OCI-LY1 (cell line): ENCODE results near the gene XPO4.

Experiments
- H2AFZ ChIP-seq: fragments of 200-600 bp; sonication (generic), shearing (Covaris generic); 2 replicates; pipeline ENCODE4 v1.6.0; 2014; ENCODE audit warnings: antibody characterized with exemption, mild to moderate bottlenecking, low read length
- H3F3A ChIP-seq: fragments of 200-600 bp; sonication (generic), shearing (Covaris generic); 2 replicates; pipeline ENCODE4 v1.6.0; 2014; ENCODE audit warnings: mild to moderate bottlenecking, antibody characterized with exemption, low read length, moderate library complexity; ENCODE audit not compliant: insufficient read depth
- H3K27ac ChIP-seq: fragments of 200-600 bp; sonication (generic); 2 replicates; pipeline ENCODE4 v1.5.1; 2014; ENCODE audit warnings: low read length, mixed run types, mild to moderate bottlenecking, low read depth; ENCODE audit not compliant: poor library complexity, severe bottlenecking
- H3K27me3 ChIP-seq: fragments of 200-600 bp; sonication (generic); 2 replicates; pipeline ENCODE4 v1.6.0; 2014; ENCODE audit warnings: antibody characterized with exemption, mild to moderate bottlenecking, low read length, moderate library complexity; ENCODE audit not compliant: insufficient read depth
- H3K36me3 ChIP-seq: fragments of 200-600 bp; sonication (generic); 2 replicates; pipeline ENCODE4 v1.6.1; 2014; ENCODE audit warnings: mild to moderate bottlenecking, antibody characterized with exemption, low read length, moderate library complexity, mixed read lengths; ENCODE audit not compliant: insufficient read depth
- H3K4me1 ChIP-seq: fragments of 200-600 bp; sonication (generic); 2 replicates; pipeline ENCODE4 v1.5.1; 2014; ENCODE audit warnings: mild to moderate bottlenecking, low read length, moderate library complexity; ENCODE audit not compliant: insufficient read depth, severe bottlenecking
- H3K4me2 ChIP-seq: fragments of 200-600 bp; sonication (generic), shearing (Covaris generic); 2 replicates; pipeline ENCODE4 v1.6.1; 2014; ENCODE audit warnings: low read length
- H3K4me3 ChIP-seq: fragments of 200-600 bp; sonication (generic); 2 replicates; pipeline ENCODE4 v1.5.1; 2014; ENCODE audit warnings: low read length, low read depth, mild to moderate bottlenecking, mixed read lengths; ENCODE audit not compliant: poor library complexity, severe bottlenecking
- H3K79me2 ChIP-seq: fragments of 200-600 bp; shearing (Covaris generic); 2 replicates; pipeline ENCODE4 v1.6.1; 2016; ENCODE audit warnings: mixed run types, low read length, mixed read lengths; ENCODE audit not compliant: insufficient read depth
- H3K9ac ChIP-seq: fragments of 200-600 bp; sonication (generic), shearing (Covaris generic); 2 replicates; pipeline ENCODE4 v1.6.1; 2014; ENCODE audit warnings: mild to moderate bottlenecking, low read length, mixed read lengths
- H3K9me2 ChIP-seq: fragments of 200-600 bp; sonication (generic), shearing (Covaris generic); 2 replicates; pipeline ENCODE4 v1.6.1; 2014; ENCODE audit warnings: low read depth, mild to moderate bottlenecking, low read length, mixed read lengths
- H3K9me3 ChIP-seq: fragments of 200-600 bp; shearing (Covaris generic); 2 replicates; pipeline ENCODE4 v1.6.1; 2014; ENCODE audit warnings: low read length, mixed read lengths
- H4K20me1 ChIP-seq: fragments of 200-600 bp; sonication (generic), shearing (Covaris generic); 2 replicates; pipeline ENCODE4 v1.6.0; 2016; ENCODE audit warnings: mild to moderate bottlenecking, low read length; ENCODE audit not compliant: insufficient read depth
- EZH2 ChIP-seq: fragments of 200-600 bp; sonication (generic), shearing (Covaris generic); IDR thresholded peaks from 2 replicates; pipeline ENCODE4 v1.8.0; 2017; ENCODE audit warnings: borderline replicate concordance, mixed run types, mild to moderate bottlenecking, antibody characterized with exemption, low read length, moderate library complexity, mixed read lengths
- TF ChIP-seq, protein P1 (sequence below): fragments of 200-600 bp; sonication (generic), shearing (Covaris generic); IDR thresholded peaks from 2 replicates; pipeline ENCODE4 v1.5.1; 2017; ENCODE audit warnings: mild to moderate bottlenecking, antibody characterized with exemption, low read length, moderate library complexity, mixed read lengths

XPO4 gene

GRCh38 chr13:20815464-20815863 is 87.1 kb downstream of the XPO4 start:
- no peak overlapping the region for H3K9ac ChIP-seq
- H3K36me3 ChIP-seq, result peaks cover 42% of the 10 kb centered on the region
- no peaks in the 10 kb centered on the region for H3K9me3 ChIP-seq
- no peaks in the 10 kb centered on the region for H3K27me3 ChIP-seq
- H3K4me3 ChIP-seq, result no peak overlapping the region
- H4K20me1 ChIP-seq, result no peaks in the 10 kb centered on the region
- H3K4me2 ChIP-seq, result no peak overlapping the region
- no peak overlapping the region for H2AFZ ChIP-seq
- H3K79me2 ChIP-seq, result no peaks in the 10 kb centered on the region; the same call in 1 of the 2 replicates
- H3K27ac ChIP-seq, result no peak overlapping the region
- no peaks in the 10 kb centered on the region for H3F3A ChIP-seq
- H3K4me1 ChIP-seq, result no peaks in the 10 kb centered on the region
- H3K9me2 ChIP-seq, result no peaks in the 10 kb centered on the region
- TF ChIP-seq EZH2, result no peak
- TF ChIP-seq, protein P1, sequence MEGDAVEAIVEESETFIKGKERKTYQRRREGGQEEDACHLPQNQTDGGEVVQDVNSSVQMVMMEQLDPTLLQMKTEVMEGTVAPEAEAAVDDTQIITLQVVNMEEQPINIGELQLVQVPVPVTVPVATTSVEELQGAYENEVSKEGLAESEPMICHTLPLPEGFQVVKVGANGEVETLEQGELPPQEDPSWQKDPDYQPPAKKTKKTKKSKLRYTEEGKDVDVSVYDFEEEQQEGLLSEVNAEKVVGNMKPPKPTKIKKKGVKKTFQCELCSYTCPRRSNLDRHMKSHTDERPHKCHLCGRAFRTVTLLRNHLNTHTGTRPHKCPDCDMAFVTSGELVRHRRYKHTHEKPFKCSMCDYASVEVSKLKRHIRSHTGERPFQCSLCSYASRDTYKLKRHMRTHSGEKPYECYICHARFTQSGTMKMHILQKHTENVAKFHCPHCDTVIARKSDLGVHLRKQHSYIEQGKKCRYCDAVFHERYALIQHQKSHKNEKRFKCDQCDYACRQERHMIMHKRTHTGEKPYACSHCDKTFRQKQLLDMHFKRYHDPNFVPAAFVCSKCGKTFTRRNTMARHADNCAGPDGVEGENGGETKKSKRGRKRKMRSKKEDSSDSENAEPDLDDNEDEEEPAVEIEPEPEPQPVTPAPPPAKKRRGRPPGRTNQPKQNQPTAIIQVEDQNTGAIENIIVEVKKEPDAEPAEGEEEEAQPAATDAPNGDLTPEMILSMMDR, result no peak

DNA sequence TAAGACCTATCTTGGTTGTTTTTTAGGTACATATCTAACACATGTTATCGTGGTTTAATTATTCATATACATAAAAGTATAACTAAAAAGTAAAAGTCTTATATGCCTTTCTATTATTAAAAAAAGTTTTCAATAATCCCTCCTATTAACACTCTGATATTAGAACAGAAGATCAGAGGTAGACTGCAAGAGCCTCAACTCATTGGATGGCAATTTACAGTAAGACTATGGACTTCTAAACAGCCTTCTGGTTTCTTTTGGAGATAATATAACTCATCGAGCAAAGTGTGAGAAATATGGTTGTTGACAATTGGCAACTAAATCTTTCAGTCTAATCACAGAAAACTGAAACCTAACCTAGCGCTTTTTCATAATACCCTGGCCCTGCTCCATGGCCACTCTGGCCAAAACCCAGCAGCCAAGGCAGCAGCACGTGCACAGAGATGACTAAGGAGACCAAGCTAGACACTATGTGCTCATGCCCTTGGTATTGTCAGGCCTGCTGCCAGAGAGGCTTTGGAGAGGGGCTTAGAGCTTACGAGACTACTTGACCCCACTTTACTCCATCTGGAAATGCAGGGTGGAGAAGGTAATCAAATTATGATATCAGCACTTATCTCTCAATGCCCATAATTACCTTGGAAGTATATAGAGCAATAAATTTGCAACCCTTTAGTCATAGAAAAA is 88.2 kb downstream of the XPO4 start:
- Histone ChIP-seq H3K9me3 (no peaks in the 10 kb centered on the region), H3K27me3 (no peaks in the 10 kb centered on the region), H4K20me1 (no peaks in the 10 kb centered on the region), H2AFZ (no peak overlapping the region), H3K9me2 (no peaks in the 10 kb centered on the region), H3K9ac (no peak overlapping the region), H3K4me3 (no peak overlapping the region), H3K36me3 (peaks cover 47% of the 10 kb centered on the region), H3K4me1 (no peaks in the 10 kb centered on the region), H3K4me2 (no peak overlapping the region), H3K27ac (no peak overlapping the region), H3K79me2 (no peaks in the 10 kb centered on the region; the same call in 1 of the 2 replicates), H3F3A (no peaks in the 10 kb centered on the region)
- no peak for TF ChIP-seq EZH2
- TF ChIP-seq, protein P1, result no peak

DNA sequence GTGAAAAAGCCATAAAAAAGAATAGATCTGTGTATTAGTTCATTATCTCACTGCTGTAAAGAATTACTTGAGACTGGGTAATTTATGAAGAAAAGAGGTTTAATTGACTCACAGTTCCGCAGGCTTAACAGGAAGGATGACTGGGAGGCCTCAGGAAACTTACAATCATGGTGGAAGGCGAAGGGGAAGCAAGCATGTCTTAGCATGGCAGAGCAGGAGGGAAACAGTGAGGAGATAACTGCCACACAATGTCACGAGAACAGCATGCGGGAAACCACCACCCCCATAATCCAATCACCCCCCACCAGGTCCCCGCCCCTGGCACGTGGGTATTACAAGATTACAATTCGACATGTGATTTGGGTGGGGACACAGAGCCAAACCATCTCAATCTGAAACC is 89.7 kb downstream of the XPO4 start:
- no peak overlapping the region for H3K27ac ChIP-seq
- H3K36me3 ChIP-seq, result peaks cover 53% of the 10 kb centered on the region

More for the DNA sequence above, 89.7 kb downstream of the XPO4 start:
- H3K9me3 ChIP-seq, result no peaks in the 10 kb centered on the region
- H3K9me2 ChIP-seq, result no peaks in the 10 kb centered on the region
- no peaks in the 10 kb centered on the region for H3K4me1 ChIP-seq
- no peak overlapping the region for H2AFZ ChIP-seq
- no peak overlapping the region for H3K9ac ChIP-seq
- H3K27me3 ChIP-seq, result no peaks in the 10 kb centered on the region
- no peak overlapping the region for H3K4me2 ChIP-seq
- no peak overlapping the region for H3K4me3 ChIP-seq
- TF ChIP-seq, protein P1, result no peak
- no peak for TF ChIP-seq EZH2
- no peaks in the 10 kb centered on the region for H4K20me1 ChIP-seq
- no peaks in the 10 kb centered on the region for H3F3A ChIP-seq
- no peaks in the 10 kb centered on the region; the same call in 1 of the 2 replicates for H3K79me2 ChIP-seq
